Natural killer cell treated with Interleukin-12 subunit alpha and Interleukin-12 subunit beta and Interleukin-15 and Interleukin-18, amount 100 ng/mL, for 72 hours (primary cell): ENCODE data around the gene SRPK2. TPM values are rescaled to one million over a fixed set of nuclear protein-coding genes. Genes with fewer than 3 reads are reported as not detected.

ENCODE experiments used
- ATAC-seq, 2 donors: fragments of 150-1000 bp; cut with Tn5 transposase in 1 of 2; sonication (Bioruptor Pico), chemical (Tn5 transposase) in 1 of 2; 2 replicates each; pipeline ENCODE4 v1.10.0; 2021
- DNase-seq: peaks from one replicate; pipeline ENCODE4 v3.0.0; 2022; ENCODE audit warnings: low spot score
- H3K27ac Mint-ChIP-seq, 2 donors: 1 replicate in 1 of 2; 2 replicates in 1 of 2; pipeline ENCODE4 v1.8.0; 2022; ENCODE audit warnings: mixed read lengths in 2 of 2, mild to moderate bottlenecking in 1 of 2, moderate library complexity in 1 of 2
- H3K27me3 Mint-ChIP-seq, 2 donors: 1 replicate in 1 of 2; 2 replicates in 1 of 2; pipeline ENCODE4 v1.8.0; 2022; ENCODE audit warnings: mixed read lengths in 2 of 2
- H3K36me3 Mint-ChIP-seq: one replicate; pipeline ENCODE4 v1.8.0; 2022; ENCODE audit warnings: mixed read lengths
- H3K4me1 Mint-ChIP-seq, 2 donors: 1 replicate in 1 of 2; 2 replicates in 1 of 2; pipeline ENCODE4 v1.8.0; 2022; ENCODE audit warnings: low read depth in 2 of 2, mixed read lengths in 2 of 2, mild to moderate bottlenecking in 1 of 2
- H3K4me3 Mint-ChIP-seq: one replicate; pipeline ENCODE4 v1.8.0; 2022; ENCODE audit warnings: mixed read lengths
- H3K9me3 Mint-ChIP-seq: 2 replicates; pipeline ENCODE4 v1.8.0; 2022; ENCODE audit warnings: mixed read lengths
- total RNA-seq, 2 donors: library from RNA; stranded (reverse); gene quantifications; one replicate each; pipeline ENCODE4 v1.2.3, GENCODE V29; 2022

Gene SRPK2
- total RNA-seq, 2 donors from 2014 or later, result 39.1 to 47.3 TPM

- Mint-ChIP-seq H3K36me3 (peaks cover 10% of the 10 kb centered on the region), H3K4me3 (no peak overlapping the region), H3K4me1 (peaks cover 13 to 15% of the 10 kb centered on the region in 2 donors), H3K9me3 (no peaks in the 10 kb centered on the region), H3K27ac (peak overlapping the region in 1 of 2 donors; percentile 45), H3K27me3 (no peaks in the 10 kb centered on the region)
- ATAC-seq (peak in 1 of 2 donors; percentile 44), DNase-seq (no peak)
Measured at GRCh38 chr7:105118612-105119600, 269.8 kb downstream of the SRPK2 start.

GRCh38 chr7:105112440-105113418 lies 276.0 kb downstream of the SRPK2 start:
- H3K4me3 Mint-ChIP-seq, result no peak overlapping the region
- ATAC-seq, result peak in 1 of 2 donors; percentile 53
- H3K27ac Mint-ChIP-seq, result peak overlapping the region; percentile 31 to 54
- H3K9me3 Mint-ChIP-seq, result no peaks in the 10 kb centered on the region
- H3K36me3 Mint-ChIP-seq, result peaks cover 40% of the 10 kb centered on the region
- DNase-seq, result no peak
- peaks cover 9 to 12% of the 10 kb centered on the region in 2 donors for H3K4me1 Mint-ChIP-seq
- no peaks in the 10 kb centered on the region for H3K27me3 Mint-ChIP-seq

GRCh38 chr7:105107458-105107857 lies 281.3 kb downstream of the SRPK2 start:
- Mint-ChIP-seq H3K4me3 (no peak overlapping the region), H3K27ac (peak overlapping the region in 1 of 2 donors; percentile 39), H3K9me3 (no peaks in the 10 kb centered on the region), H3K4me1 (peaks cover 15 to 17% of the 10 kb centered on the region in 2 donors), H3K27me3 (no peaks in the 10 kb centered on the region), H3K36me3 (peaks cover 40% of the 10 kb centered on the region)
- no peak for DNase-seq
- no peak for ATAC-seq

GRCh38 chr7:105106473-105106872 lies 282.2 kb downstream of the SRPK2 start:
- peak overlapping the region; percentile 51 to 85 for H3K27ac Mint-ChIP-seq
- no peaks in the 10 kb centered on the region for H3K9me3 Mint-ChIP-seq
- ATAC-seq (no peak), DNase-seq (no peak)
- H3K4me3 Mint-ChIP-seq, result no peak overlapping the region
- H3K27me3 Mint-ChIP-seq, result no peaks in the 10 kb centered on the region
- H3K36me3 Mint-ChIP-seq, result peaks cover 31% of the 10 kb centered on the region
- H3K4me1 Mint-ChIP-seq, result peaks cover 8 to 12% of the 10 kb centered on the region in 2 donors

- ATAC-seq, result no peak
- Mint-ChIP-seq H3K36me3 (peaks cover 29% of the 10 kb centered on the region), H3K4me3 (no peak overlapping the region), H3K4me1 (peaks cover 12 to 13% of the 10 kb centered on the region in 2 donors), H3K27ac (peak overlapping the region; percentile 51 to 85), H3K9me3 (no peaks in the 10 kb centered on the region), H3K27me3 (no peaks in the 10 kb centered on the region)
- DNase-seq, result no peak
Measured at GRCh38 chr7:105105579-105105978, 283.1 kb downstream of the SRPK2 start.

- H3K4me1 Mint-ChIP-seq, result peaks cover 20 to 23% of the 10 kb centered on the region in 2 donors
- H3K36me3 Mint-ChIP-seq, result peaks cover 23% of the 10 kb centered on the region
- H3K4me3 Mint-ChIP-seq, result no peak overlapping the region
- no peaks in the 10 kb centered on the region for H3K9me3 Mint-ChIP-seq
- no peak for ATAC-seq
- no peaks in the 10 kb centered on the region for H3K27me3 Mint-ChIP-seq
- no peak for DNase-seq
- peak overlapping the region; percentile 69 to 71 for H3K27ac Mint-ChIP-seq
Measured at GRCh38 chr7:105102557-105103352, 286.0 kb downstream of the SRPK2 start.

GRCh38 chr7:105101864-105102263 lies 286.9 kb downstream of the SRPK2 start:
- Mint-ChIP-seq H3K4me1 (peaks cover 20 to 27% of the 10 kb centered on the region in 2 donors), H3K9me3 (no peaks in the 10 kb centered on the region), H3K27ac (no peak overlapping the region), H3K4me3 (no peak overlapping the region), H3K27me3 (no peaks in the 10 kb centered on the region), H3K36me3 (peaks cover 23% of the 10 kb centered on the region)
- DNase-seq (no peak), ATAC-seq (no peak)

GRCh38 chr7:105098863-105099515 lies 289.7 kb downstream of the SRPK2 start:
- peaks cover 19% of the 10 kb centered on the region for H3K36me3 Mint-ChIP-seq
- peak overlapping the region; percentile 61 to 84 for H3K27ac Mint-ChIP-seq
- peaks cover 20 to 27% of the 10 kb centered on the region in 2 donors for H3K4me1 Mint-ChIP-seq
- H3K9me3 Mint-ChIP-seq, result no peaks in the 10 kb centered on the region
- peak overlapping the region; percentile 24 for H3K4me3 Mint-ChIP-seq
- DNase-seq (no peak), ATAC-seq (peak in 1 of 2 donors; percentile 89)
- H3K27me3 Mint-ChIP-seq, result no peaks in the 10 kb centered on the region

GRCh38 chr7:105097619-105098018 lies 291.1 kb downstream of the SRPK2 start:
- no peak overlapping the region for H3K4me3 Mint-ChIP-seq

GRCh38 chr7:105096306-105096705 lies 292.4 kb downstream of the SRPK2 start:
- H3K4me3 Mint-ChIP-seq, result no peak overlapping the region
- peaks cover 14% of the 10 kb centered on the region for H3K36me3 Mint-ChIP-seq
- H3K27me3 Mint-ChIP-seq, result no peaks in the 10 kb centered on the region
- no peak overlapping the region for H3K27ac Mint-ChIP-seq
- peaks cover 15 to 19% of the 10 kb centered on the region in 2 donors for H3K4me1 Mint-ChIP-seq
- H3K9me3 Mint-ChIP-seq, result no peaks in the 10 kb centered on the region
- no peak for ATAC-seq
- no peak for DNase-seq

More at GRCh38 chr7:105097619-105098018, 291.1 kb downstream of the SRPK2 start:
- Mint-ChIP-seq H3K4me1 (peaks cover 12 to 19% of the 10 kb centered on the region in 2 donors), H3K27ac (peak overlapping the region in 1 of 2 donors; percentile 41), H3K36me3 (peaks cover 14% of the 10 kb centered on the region), H3K27me3 (no peaks in the 10 kb centered on the region), H3K9me3 (no peaks in the 10 kb centered on the region)
- ATAC-seq (no peak), DNase-seq (no peak)

- H3K4me1 Mint-ChIP-seq, result peaks cover 8 to 13% of the 10 kb centered on the region in 2 donors
- H3K36me3 Mint-ChIP-seq, result peaks cover 17% of the 10 kb centered on the region
- ATAC-seq (no peak), DNase-seq (no peak)
- H3K27ac Mint-ChIP-seq, result no peak overlapping the region
- no peaks in the 10 kb centered on the region for H3K9me3 Mint-ChIP-seq
- no peaks in the 10 kb centered on the region for H3K27me3 Mint-ChIP-seq
- no peak overlapping the region for H3K4me3 Mint-ChIP-seq
Measured at GRCh38 chr7:105094966-105095365, 293.8 kb downstream of the SRPK2 start.

GRCh38 chr7:105088456-105088855 lies 300.3 kb downstream of the SRPK2 start:
- Mint-ChIP-seq H3K4me3 (no peak overlapping the region), H3K36me3 (peaks cover 20% of the 10 kb centered on the region)
- ATAC-seq, result peak in 1 of 2 donors; percentile 38

More at GRCh38 chr7:105088456-105088855, 300.3 kb downstream of the SRPK2 start:
- no peaks in the 10 kb centered on the region for H3K27me3 Mint-ChIP-seq
- no peak for DNase-seq
- peak overlapping the region; percentile 51 to 59 for H3K27ac Mint-ChIP-seq
- peaks cover 16 to 20% of the 10 kb centered on the region in 2 donors for H3K4me1 Mint-ChIP-seq
- no peaks in the 10 kb centered on the region for H3K9me3 Mint-ChIP-seq
